HFFc6 (cell line): ENCODE data around the gene DOCK6. TPM values are rescaled to one million over a fixed set of nuclear protein-coding genes. Genes with fewer than 3 reads are reported as not detected.
A peak's percentile ranks its signal among the peaks of the same experiment; 100 is the strongest.

Experiments
- DNase-seq: peaks from one replicate; pipeline ENCODE4 v3.0.0-alpha.2; 2018
- H3K27ac Mint-ChIP-seq: 2 replicates; pipeline ENCODE4 v1.8.0; 2020; ENCODE audit warnings: mild to moderate bottlenecking, mixed read lengths
- H3K27me3 Mint-ChIP-seq: 2 replicates; pipeline ENCODE4 v1.8.0; 2021; ENCODE audit warnings: mild to moderate bottlenecking, moderate library complexity, mixed read lengths; ENCODE audit not compliant: insufficient read depth
- H3K36me3 Mint-ChIP-seq: 2 replicates; pipeline ENCODE4 v1.8.0; 2021; ENCODE audit warnings: low read depth, mixed read lengths
- H3K4me1 Mint-ChIP-seq: 2 replicates; pipeline ENCODE4 v1.8.0; 2020; ENCODE audit warnings: low read depth, mixed read lengths
- H3K4me3 Mint-ChIP-seq: 2 replicates; pipeline ENCODE4 v1.8.0; 2020; ENCODE audit warnings: mild to moderate bottlenecking, moderate library complexity, mixed read lengths
- H3K9me3 Mint-ChIP-seq: 2 replicates; pipeline ENCODE4 v1.8.0; 2020; ENCODE audit warnings: mild to moderate bottlenecking, mixed read lengths
- CTCF ChIP-seq: fragments of 200-600 bp; sonication (generic); IDR thresholded peaks from 2 replicates; pipeline ENCODE4 v1.5.0; 2021; ENCODE audit warnings: antibody characterized with exemption, mild to moderate bottlenecking
- long read RNA-seq: library from polyadenylated mRNA; unstranded; transcript quantifications from one replicate; pipeline ENCODE4 v2.0.0, GENCODE V29; 2019
- total RNA-seq, 6 experiments: library from RNA; stranded (reverse); fragmentation: NEBNext Ultra II Directional; extraction: Animal tissue kit (Norgen Biotek cat#: 25700); gene quantifications; 2 replicates in 1 of 6; 3 replicates in 5 of 6; pipeline ENCODE4 v1.2.3, GENCODE V29; 2021

The DOCK6 gene
- 10 to 100 TPM; 20.7 to 32.2 (median 22.9) TPM for total RNA-seq
- long read RNA-seq, partial matches to known transcripts: 3 of 6 reads
- long read RNA-seq, other reads (novel, unspliced or antisense): 3 of 6 reads

- Mint-ChIP-seq H3K9me3 (no peaks in the 10 kb centered on the region), H3K27ac (peak within 1 kb of the TSS; percentile 52; the same call in 1 of the 2 replicates), H3K4me3 (peak within 1 kb of the TSS; percentile 72)
Observed at GRCh38 chr19:11261971-11262839, at the start of gene DOCK6. Gene DOCK6 (minus strand): TSS chr19:11262524. CDS start chr19:11262440, 84 bp downstream.

GRCh38 chr19:11306337-11306736 lies 44.0 kb upstream of the DOCK6 start:
- Mint-ChIP-seq H3K36me3 (no peaks in the 10 kb centered on the region), H3K4me3 (no peak overlapping the region)

More at GRCh38 chr19:11261971-11262839, at the start of gene DOCK6:
- peak; percentile 65 for TF ChIP-seq CTCF
- Mint-ChIP-seq H3K36me3 (no peaks in the 10 kb centered on the region), H3K27me3 (peaks cover 3% of the 10 kb centered on the region; the same call in 1 of the 2 replicates), H3K4me1 (peaks cover 17% of the 10 kb centered on the region)
- DNase-seq: no peak

GRCh38 chr19:11304936-11305335 lies 42.6 kb upstream of the DOCK6 start:
- DNase-seq: no peak
- peaks cover 15% of the 10 kb centered on the region for H3K27me3 Mint-ChIP-seq
- H3K27ac Mint-ChIP-seq: no peak overlapping the region
- H3K4me1 Mint-ChIP-seq: no peaks in the 10 kb centered on the region
- H3K4me3 Mint-ChIP-seq: no peak overlapping the region
- H3K9me3 Mint-ChIP-seq: no peaks in the 10 kb centered on the region
- no peak for TF ChIP-seq CTCF
- H3K36me3 Mint-ChIP-seq: no peaks in the 10 kb centered on the region

More at GRCh38 chr19:11306337-11306736, 44.0 kb upstream of the DOCK6 start:
- Mint-ChIP-seq H3K9me3 (no peaks in the 10 kb centered on the region), H3K4me1 (no peaks in the 10 kb centered on the region), H3K27me3 (peaks cover 10% of the 10 kb centered on the region), H3K27ac (no peak overlapping the region)
- no peak for TF ChIP-seq CTCF
- peak; percentile 27 for DNase-seq

GRCh38 chr19:11300811-11301120 lies 38.4 kb upstream of the DOCK6 start:
- Mint-ChIP-seq H3K4me3 (no peak overlapping the region), H3K27me3 (peaks cover 24% of the 10 kb centered on the region), H3K36me3 (no peaks in the 10 kb centered on the region), H3K27ac (no peak overlapping the region), H3K9me3 (no peaks in the 10 kb centered on the region), H3K4me1 (peaks cover 6% of the 10 kb centered on the region; the same call in 1 of the 2 replicates)
- no peak for DNase-seq
- TF ChIP-seq CTCF: no peak

GRCh38 chr19:11299946-11300810 lies 37.9 kb upstream of the DOCK6 start:
- no peak overlapping the region for H3K4me3 Mint-ChIP-seq
- peaks cover 6% of the 10 kb centered on the region; the same call in 1 of the 2 replicates for H3K4me1 Mint-ChIP-seq
- peaks cover 24% of the 10 kb centered on the region for H3K27me3 Mint-ChIP-seq
- H3K27ac Mint-ChIP-seq: no peak overlapping the region
- DNase-seq: no peak
- H3K36me3 Mint-ChIP-seq: no peaks in the 10 kb centered on the region
- TF ChIP-seq CTCF: no peak
- no peaks in the 10 kb centered on the region for H3K9me3 Mint-ChIP-seq
